BE2C (cell line): ENCODE data around the gene OR2AE1.

Experiments
- DNase-seq: peaks from one replicate; pipeline ENCODE4 v3.0.0-alpha.2; 2020
- H3K27me3 ChIP-seq: fragments of 250-450 bp; sonication (Bioruptor Pico); 2 replicates; pipeline ENCODE4 v1.5.1; 2020; ENCODE audit warnings: mild to moderate bottlenecking
- H3K36me3 ChIP-seq: fragments of 250-450 bp; sonication (Bioruptor Pico); 2 replicates; pipeline ENCODE4 v1.5.1; 2020; ENCODE audit warnings: mild to moderate bottlenecking
- H3K4me1 ChIP-seq: fragments of 250-450 bp; sonication (Bioruptor Pico); 2 replicates; pipeline ENCODE4 v1.5.1; 2020
- H3K4me3 ChIP-seq: 2 replicates; pipeline ENCODE4 v1.5.1; 2011; ENCODE audit warnings: low read depth, low read length
- H3K9me3 ChIP-seq: fragments of 250-450 bp; sonication (Bioruptor Pico); 2 replicates; pipeline ENCODE4 v1.5.1; 2020
- TF ChIP-seq, protein P1 (sequence below): IDR thresholded peaks from 2 replicates; pipeline ENCODE4 v1.5.1; 2012; ENCODE audit warnings: mild to moderate bottlenecking, low read depth, low read length

Gene OR2AE1

DNA sequence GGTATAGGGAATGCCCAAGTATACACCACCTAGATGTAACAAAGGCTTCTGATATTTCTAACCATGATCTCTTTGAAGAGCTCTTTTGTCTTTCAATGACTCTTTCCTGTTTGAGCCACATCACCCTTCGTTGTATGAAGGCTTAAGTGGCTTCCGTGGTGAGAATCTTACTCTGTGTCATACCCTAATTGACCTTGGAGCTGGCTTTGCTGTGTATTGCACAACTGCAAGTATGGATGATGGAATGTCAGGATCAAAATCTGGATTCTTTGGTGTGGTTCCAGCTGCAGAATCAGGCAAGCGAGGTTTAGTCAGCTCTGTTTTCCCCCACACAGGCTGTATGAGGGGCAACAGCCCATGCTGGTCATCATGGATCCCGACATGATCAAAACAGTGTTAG, 33.0 kb downstream of the OR2AE1 start:
- Histone ChIP-seq H3K9me3 (no peaks in the 10 kb centered on the region), H3K4me3 (no peak overlapping the region), H3K4me1 (no peaks in the 10 kb centered on the region), H3K36me3 (no peaks in the 10 kb centered on the region), H3K27me3 (peaks cover 91% of the 10 kb centered on the region)
- TF ChIP-seq, protein P1, sequence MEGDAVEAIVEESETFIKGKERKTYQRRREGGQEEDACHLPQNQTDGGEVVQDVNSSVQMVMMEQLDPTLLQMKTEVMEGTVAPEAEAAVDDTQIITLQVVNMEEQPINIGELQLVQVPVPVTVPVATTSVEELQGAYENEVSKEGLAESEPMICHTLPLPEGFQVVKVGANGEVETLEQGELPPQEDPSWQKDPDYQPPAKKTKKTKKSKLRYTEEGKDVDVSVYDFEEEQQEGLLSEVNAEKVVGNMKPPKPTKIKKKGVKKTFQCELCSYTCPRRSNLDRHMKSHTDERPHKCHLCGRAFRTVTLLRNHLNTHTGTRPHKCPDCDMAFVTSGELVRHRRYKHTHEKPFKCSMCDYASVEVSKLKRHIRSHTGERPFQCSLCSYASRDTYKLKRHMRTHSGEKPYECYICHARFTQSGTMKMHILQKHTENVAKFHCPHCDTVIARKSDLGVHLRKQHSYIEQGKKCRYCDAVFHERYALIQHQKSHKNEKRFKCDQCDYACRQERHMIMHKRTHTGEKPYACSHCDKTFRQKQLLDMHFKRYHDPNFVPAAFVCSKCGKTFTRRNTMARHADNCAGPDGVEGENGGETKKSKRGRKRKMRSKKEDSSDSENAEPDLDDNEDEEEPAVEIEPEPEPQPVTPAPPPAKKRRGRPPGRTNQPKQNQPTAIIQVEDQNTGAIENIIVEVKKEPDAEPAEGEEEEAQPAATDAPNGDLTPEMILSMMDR: no peak
- no peak for DNase-seq

DNA sequence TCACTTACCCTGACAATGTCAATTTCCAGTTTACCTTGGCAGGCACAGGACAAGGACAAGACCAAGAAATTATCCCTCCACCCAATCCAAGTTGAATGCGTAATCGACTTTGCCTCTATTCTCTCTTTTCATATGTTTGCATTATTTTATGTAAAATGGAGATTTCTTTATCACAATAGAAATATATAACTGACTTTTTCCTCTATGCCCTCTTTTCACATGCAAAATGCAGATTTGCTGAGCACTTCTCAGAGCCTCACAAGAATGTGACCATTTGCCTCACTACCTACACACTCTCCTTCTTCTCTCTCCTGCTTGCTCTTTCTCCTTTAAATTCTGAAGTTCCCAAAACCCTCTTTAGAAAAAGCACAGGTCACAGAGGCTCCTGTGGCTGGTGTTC, 33.9 kb downstream of the OR2AE1 start:
- Histone ChIP-seq H3K4me1 (no peaks in the 10 kb centered on the region), H3K9me3 (no peaks in the 10 kb centered on the region), H3K36me3 (no peaks in the 10 kb centered on the region), H3K4me3 (no peak overlapping the region), H3K27me3 (peaks cover 94% of the 10 kb centered on the region)
- TF ChIP-seq, protein P1: no peak
- no peak for DNase-seq

DNA sequence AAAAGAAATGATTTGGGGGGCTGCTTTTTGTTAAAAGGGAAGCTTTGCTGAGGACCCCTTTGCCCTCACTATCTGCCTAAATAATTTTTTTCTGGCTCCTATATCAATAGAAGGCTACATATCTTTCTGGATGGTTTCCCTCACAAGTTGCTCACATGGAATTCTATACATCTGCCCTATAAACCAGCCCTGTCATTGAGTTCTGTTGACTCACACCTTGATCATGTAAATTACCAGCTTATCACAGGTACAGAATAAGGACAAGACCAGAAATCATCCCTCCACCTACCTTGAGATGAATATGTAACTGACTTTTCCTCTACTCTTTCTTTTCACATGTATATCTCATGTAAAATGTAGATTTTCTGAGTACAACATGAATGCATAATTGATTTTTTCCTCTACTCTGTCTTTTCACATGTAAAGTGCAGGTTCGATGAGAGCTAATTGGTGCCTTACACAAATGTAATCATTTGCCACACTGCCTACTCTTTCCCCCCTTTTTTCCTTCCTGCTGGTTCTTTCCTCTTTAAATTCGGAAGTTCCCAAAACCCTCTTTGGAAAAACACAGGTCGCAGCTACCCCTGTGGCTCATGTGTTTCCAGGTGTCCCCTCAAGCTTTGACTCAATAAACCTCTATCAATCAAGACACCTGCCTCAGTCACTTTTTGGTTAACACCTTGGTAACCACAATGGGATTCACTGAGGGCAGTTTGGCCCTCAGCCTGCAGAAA, 36.5 kb downstream of the OR2AE1 start:
- Histone ChIP-seq H3K9me3 (no peaks in the 10 kb centered on the region), H3K4me1 (no peaks in the 10 kb centered on the region), H3K27me3 (peaks cover 82% of the 10 kb centered on the region), H3K36me3 (no peaks in the 10 kb centered on the region), H3K4me3 (no peak overlapping the region)
- DNase-seq: no peak
- TF ChIP-seq, protein P1: no peak

DNA sequence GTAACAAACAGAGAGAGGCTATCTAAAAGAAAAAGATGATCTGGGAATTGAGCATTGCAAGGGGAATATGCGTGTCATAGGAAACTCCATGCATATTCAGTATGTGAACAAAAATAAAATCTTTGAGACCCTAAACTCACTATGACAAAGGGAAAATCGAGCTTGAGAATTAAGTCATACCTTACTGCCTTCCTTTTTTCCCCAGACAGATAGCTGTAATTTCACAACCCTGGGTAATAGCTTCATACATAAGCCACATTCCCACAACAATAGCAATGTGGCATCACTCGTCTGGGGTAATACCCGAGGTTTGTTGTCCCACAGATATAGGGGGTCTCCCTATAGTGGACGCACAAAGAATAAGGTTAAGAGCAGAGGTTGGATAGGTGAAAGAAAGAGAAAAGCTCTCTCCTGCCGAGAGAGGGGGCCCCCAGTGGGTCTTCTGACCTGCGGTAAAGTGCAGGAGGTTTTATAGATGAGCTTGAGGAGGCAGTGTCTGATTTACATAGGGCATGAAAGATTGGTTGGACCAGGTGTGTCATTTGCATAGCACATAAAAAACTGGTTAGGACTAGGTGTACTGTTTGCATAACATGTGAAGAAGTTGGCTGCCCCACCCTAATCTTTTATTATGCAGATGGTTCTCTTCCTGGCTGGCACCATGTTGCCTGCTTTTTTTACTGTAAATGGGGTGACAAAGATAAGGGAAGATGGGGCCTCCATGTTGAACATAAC, 37.4 kb downstream of the OR2AE1 start:
- Histone ChIP-seq H3K36me3 (no peaks in the 10 kb centered on the region), H3K4me3 (no peak overlapping the region), H3K27me3 (peaks cover 76% of the 10 kb centered on the region), H3K9me3 (no peaks in the 10 kb centered on the region), H3K4me1 (no peaks in the 10 kb centered on the region)
- no peak for DNase-seq
- TF ChIP-seq, protein P1: no peak

DNA sequence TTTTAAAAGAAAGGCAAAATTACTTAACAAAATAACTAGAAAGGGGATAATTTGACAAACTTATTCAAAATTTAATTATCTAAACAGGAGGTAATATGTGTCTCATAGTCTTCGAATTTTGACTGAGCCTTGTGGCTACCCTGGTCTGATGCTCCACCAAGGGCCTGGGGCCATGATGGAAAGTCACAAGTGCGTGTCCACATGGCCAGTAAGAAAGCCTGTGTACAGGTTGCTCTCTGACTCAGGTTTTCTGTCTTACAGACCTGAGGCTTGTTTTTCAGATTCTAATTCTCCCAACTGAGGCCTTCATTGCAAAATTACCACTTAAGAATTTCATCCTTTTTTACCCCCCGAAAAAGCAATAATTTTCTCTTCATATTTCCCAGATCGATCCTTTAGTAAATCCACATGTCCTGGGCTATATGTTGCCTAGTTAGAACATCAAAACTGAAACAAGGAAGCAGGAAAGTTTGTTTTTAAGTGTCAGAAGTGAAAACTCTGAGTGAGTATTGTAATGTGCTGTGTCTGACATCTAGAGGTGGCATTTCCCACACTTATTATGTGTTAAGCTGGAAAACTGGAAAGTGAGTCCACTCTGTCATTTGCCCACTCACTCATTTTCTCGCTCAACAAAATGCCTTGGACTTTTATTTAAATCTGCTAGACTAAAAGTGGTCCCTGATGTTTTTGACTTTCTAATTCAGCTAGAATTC, 39.0 kb downstream of the OR2AE1 start:
- TF ChIP-seq, protein P1: no peak
- H3K4me3 ChIP-seq: no peak overlapping the region
- H3K4me1 ChIP-seq: no peaks in the 10 kb centered on the region
- no peak for DNase-seq
- H3K27me3 ChIP-seq: peaks cover 70% of the 10 kb centered on the region
- H3K9me3 ChIP-seq: no peaks in the 10 kb centered on the region
- H3K36me3 ChIP-seq: no peaks in the 10 kb centered on the region
